DOHH2 (cell line): ENCODE results near the gene NXPH3.

Experiments used
- H3F3A ChIP-seq: fragments of 200-600 bp; sonication (generic), shearing (Covaris generic); 2 replicates; pipeline ENCODE4 v1.6.0; 2016; ENCODE audit warnings: antibody characterized with exemption, mild to moderate bottlenecking; ENCODE audit not compliant: control insufficient read depth, insufficient read depth
- H3K27ac ChIP-seq: fragments of 200-600 bp; sonication (generic); 2 replicates; pipeline ENCODE4 v1.5.1; 2014; ENCODE audit warnings: low read depth, mild to moderate bottlenecking, low read length, moderate library complexity
- H3K27me3 ChIP-seq: fragments of 200-600 bp; sonication (generic); 2 replicates; pipeline ENCODE4 v1.6.1; 2014; ENCODE audit warnings: mild to moderate bottlenecking, low read length, mixed read lengths; ENCODE audit not compliant: control insufficient read depth
- H3K36me3 ChIP-seq: fragments of 200-600 bp; sonication (generic); 2 replicates; pipeline ENCODE4 v1.6.1; 2014; ENCODE audit warnings: mild to moderate bottlenecking, low read length, moderate library complexity, mixed read lengths; ENCODE audit not compliant: control insufficient read depth
- H3K4me1 ChIP-seq: fragments of 200-600 bp; sonication (generic); 2 replicates; pipeline ENCODE4 v1.6.1; 2014; ENCODE audit warnings: mild to moderate bottlenecking, low read length, mixed read lengths; ENCODE audit not compliant: control insufficient read depth
- H3K4me2 ChIP-seq: fragments of 200-600 bp; sonication (generic); 2 replicates; pipeline ENCODE4 v1.6.0; 2014; ENCODE audit warnings: mild to moderate bottlenecking, low read length, moderate library complexity
- H3K4me3 ChIP-seq: fragments of 200-600 bp; sonication (generic); 2 replicates; pipeline ENCODE4 v1.5.1; 2014; ENCODE audit warnings: mild to moderate bottlenecking, low read length, mixed read lengths
- H3K79me2 ChIP-seq: fragments of 200-600 bp; sonication (generic); 2 replicates; pipeline ENCODE4 v1.6.1; 2014; ENCODE audit warnings: mild to moderate bottlenecking, low read length, mixed read lengths; ENCODE audit not compliant: control insufficient read depth
- H3K9me2 ChIP-seq: fragments of 200-600 bp; sonication (generic); replicated peaks from 2 replicates; pipeline ENCODE4 v1.6.1; 2014; ENCODE audit warnings: mild to moderate bottlenecking, low read length, mixed read lengths; ENCODE audit not compliant: control insufficient read depth
- H3K9me3 ChIP-seq: fragments of 200-600 bp; sonication (generic); 2 replicates; pipeline ENCODE4 v1.6.1; 2014; ENCODE audit warnings: antibody characterized with exemption, low read length, mixed read lengths; ENCODE audit not compliant: control insufficient read depth, insufficient read depth
- H4K20me1 ChIP-seq: fragments of 200-600 bp; sonication (generic); 2 replicates; pipeline ENCODE4 v1.6.0; 2014; ENCODE audit warnings: low read depth, mild to moderate bottlenecking, antibody characterized with exemption, low read length, moderate library complexity; ENCODE audit not compliant: control insufficient read depth, insufficient read depth
- CTCF ChIP-seq: fragments of 200-600 bp; sonication (generic); IDR thresholded peaks from one replicate; pipeline ENCODE4 v1.5.1; 2014; ENCODE audit warnings: antibody characterized with exemption, mild to moderate bottlenecking, low read depth, low read length; ENCODE audit not compliant: poor library complexity, severe bottlenecking
- EZH2phosphoT487 ChIP-seq: fragments of 200-600 bp; sonication (generic); IDR thresholded peaks from 2 replicates; pipeline ENCODE4 v1.6.1; 2017; ENCODE audit warnings: borderline replicate concordance, mild to moderate bottlenecking, antibody characterized with exemption, low read length, moderate library complexity, mixed read lengths

The NXPH3 gene

GRCh38 chr17:49555495-49556222 lies 20.0 kb upstream of the NXPH3 start:
- Histone ChIP-seq H3K27ac (no peak overlapping the region), H3K36me3 (no peaks in the 10 kb centered on the region), H3K9me2 (no peaks in the 10 kb centered on the region), H3K4me2 (peak overlapping the region; percentile 43), H3K9me3 (no peaks in the 10 kb centered on the region), H3K27me3 (no peaks in the 10 kb centered on the region; the same call in 1 of the 2 replicates), H3K4me1 (peaks cover 10% of the 10 kb centered on the region), H3K4me3 (no peak overlapping the region), H4K20me1 (no peaks in the 10 kb centered on the region), H3K79me2 (no peaks in the 10 kb centered on the region), H3F3A (0 out of 2 replicates have a peak, but pooled peaks cover 2% of the 10 kb centered on the region)
- no peak for TF ChIP-seq EZH2phosphoT487
- TF ChIP-seq CTCF = no peak

GRCh38 chr17:49556223-49556943 lies 19.3 kb upstream of the NXPH3 start:
- H4K20me1 ChIP-seq = no peaks in the 10 kb centered on the region
- TF ChIP-seq CTCF (peak; percentile 98), EZH2phosphoT487 (no peak)
- no peaks in the 10 kb centered on the region for H3K9me2 ChIP-seq
- no peaks in the 10 kb centered on the region for H3K79me2 ChIP-seq
- peaks cover 10% of the 10 kb centered on the region for H3K4me1 ChIP-seq
- H3F3A ChIP-seq = 0 out of 2 replicates have a peak, but pooled peaks cover 2% of the 10 kb centered on the region
- H3K4me3 ChIP-seq = no peak overlapping the region
- no peak overlapping the region for H3K27ac ChIP-seq
- H3K4me2 ChIP-seq = peak overlapping the region; percentile 43
- H3K27me3 ChIP-seq = no peaks in the 10 kb centered on the region; the same call in 1 of the 2 replicates
- H3K9me3 ChIP-seq = no peaks in the 10 kb centered on the region
- H3K36me3 ChIP-seq = no peaks in the 10 kb centered on the region

- no peak overlapping the region for H3K4me3 ChIP-seq
- H4K20me1 ChIP-seq = no peaks in the 10 kb centered on the region
- H3F3A ChIP-seq = 0 out of 2 replicates have a peak, but pooled peaks cover 2% of the 10 kb centered on the region
- H3K9me2 ChIP-seq = no peaks in the 10 kb centered on the region
- TF ChIP-seq CTCF (peak; percentile 80), EZH2phosphoT487 (no peak)
- H3K27ac ChIP-seq = no peak overlapping the region
- no peak overlapping the region for H3K4me2 ChIP-seq
- no peaks in the 10 kb centered on the region; the same call in 1 of the 2 replicates for H3K27me3 ChIP-seq
- peaks cover 10% of the 10 kb centered on the region for H3K4me1 ChIP-seq
- no peaks in the 10 kb centered on the region for H3K79me2 ChIP-seq
- H3K36me3 ChIP-seq = no peaks in the 10 kb centered on the region
- H3K9me3 ChIP-seq = no peaks in the 10 kb centered on the region
These were observed 18.2 kb upstream of the NXPH3 start for GRCh38 chr17:49557312-49558024.
